Fibroblast of skin of abdomen (primary cell): ENCODE results near the gene MIPOL1.
"Not testable (repeated sequence)": the region's sequence is repeated elsewhere in the genome, so short reads cannot be mapped to it uniquely, and the experiment has no call there.

ENCODE experiments used
- DNase-seq: peaks from one replicate; pipeline ENCODE4 v3.0.0-alpha.2; 2013

The MIPOL1 gene

DNA sequence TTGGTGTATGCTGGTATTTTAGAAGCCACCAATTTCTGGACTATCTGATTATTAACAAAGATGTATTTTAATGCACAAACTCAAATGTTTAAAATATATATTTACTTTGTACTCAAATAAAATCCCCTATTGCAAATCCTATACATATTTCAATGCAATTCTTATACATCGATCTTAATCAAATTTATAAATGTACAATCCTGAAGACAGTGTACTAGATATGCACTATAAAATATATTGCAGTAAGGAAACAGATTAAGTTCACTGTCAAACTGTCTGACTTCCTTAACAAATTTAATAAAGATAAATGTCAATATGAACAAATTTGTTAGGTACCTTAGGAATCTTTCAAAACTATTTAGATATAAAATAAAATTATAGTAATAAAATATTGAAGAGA is 353.4 kb downstream of the MIPOL1 start:
- no peak for DNase-seq

DNA sequence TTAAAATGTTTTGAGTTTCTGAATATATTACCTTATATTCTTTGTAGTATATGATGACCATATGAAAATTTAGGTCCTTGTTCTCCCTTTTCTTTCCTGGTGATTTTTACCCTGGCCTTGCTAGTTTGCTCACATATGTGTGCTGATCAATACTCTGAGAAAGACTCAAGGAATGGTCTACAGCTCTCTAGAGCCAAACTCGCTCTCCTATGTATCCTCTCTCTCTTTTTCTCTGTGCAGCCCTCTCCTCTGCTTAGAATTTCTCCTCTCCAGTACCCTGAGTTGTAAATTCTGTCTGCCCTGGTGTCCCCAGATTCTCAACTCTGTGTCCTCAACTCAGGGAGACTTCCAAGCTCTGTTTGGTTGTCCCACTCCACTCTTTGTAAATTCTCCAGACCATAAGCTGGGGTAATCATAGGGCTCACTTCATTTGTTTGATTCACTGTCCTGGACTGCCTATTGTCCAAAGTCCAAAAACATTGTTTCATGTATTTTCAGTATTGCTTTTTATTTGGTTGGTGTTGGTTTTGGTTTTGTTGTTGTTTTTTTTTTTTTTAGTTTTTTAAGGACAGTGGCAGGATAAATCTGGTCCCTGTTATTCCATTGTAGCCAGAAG is 356.3 kb downstream of the MIPOL1 start:
- no peak for DNase-seq

DNA sequence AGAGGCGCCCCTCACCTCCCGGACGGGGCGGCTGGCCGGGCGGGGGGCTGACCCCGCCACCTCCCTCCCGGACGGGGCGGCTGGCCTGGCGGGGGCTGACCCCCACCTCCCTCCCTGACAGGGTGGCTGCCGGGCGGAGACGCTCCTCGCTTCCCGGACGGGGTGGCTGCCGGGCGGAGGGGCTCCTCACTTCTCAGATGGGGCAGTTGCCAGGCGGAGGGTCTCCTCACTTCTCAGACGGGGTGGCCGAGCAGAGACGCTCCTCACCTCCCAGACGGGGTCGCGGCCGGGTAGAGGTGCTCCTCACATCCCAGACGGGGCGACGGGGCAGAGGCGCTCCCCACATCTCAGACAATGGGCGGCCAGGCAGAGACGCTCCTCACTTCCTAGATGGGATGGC is 357.9 kb downstream of the MIPOL1 start:
- not testable (repeated sequence) for DNase-seq

DNA sequence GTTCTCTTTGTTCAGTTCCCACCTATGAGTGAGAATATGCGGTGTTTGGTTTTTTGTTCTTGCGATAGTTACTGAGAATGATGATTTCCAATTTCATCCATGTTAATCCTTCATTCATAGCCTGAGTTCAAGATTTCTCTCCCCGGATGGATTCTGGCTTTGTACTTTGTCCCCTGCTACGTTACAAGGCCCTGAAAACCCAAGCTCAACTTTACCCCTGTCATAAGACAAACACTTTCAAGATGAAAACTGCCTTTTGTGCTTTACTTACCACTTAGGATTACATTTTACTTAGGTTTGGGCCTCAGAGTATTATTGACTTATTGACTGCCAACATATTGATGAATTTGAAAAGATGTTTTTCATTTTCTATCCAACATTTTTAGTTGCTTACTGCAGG is 361.0 kb downstream of the MIPOL1 start:
- DNase-seq: no peak

DNA sequence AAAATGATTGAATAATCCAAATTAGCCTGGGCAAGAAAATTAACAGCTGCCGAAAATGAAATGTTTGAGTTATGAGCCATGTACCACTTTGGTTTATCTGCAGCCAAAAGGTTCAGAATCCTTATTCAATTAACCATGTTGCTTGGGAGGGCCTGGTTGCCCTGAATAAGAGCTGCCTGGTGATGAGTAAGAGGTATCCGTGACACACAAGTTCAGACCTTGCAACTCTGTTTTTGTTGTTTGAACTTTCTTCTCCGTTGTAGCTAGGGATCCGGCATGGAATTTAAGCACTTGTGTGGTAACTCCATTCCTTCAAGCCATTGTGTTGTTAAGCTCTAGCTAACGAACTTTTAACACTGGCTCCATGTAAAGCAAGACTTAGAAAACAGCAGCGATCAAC is 361.6 kb downstream of the MIPOL1 start:
- no peak for DNase-seq

DNA sequence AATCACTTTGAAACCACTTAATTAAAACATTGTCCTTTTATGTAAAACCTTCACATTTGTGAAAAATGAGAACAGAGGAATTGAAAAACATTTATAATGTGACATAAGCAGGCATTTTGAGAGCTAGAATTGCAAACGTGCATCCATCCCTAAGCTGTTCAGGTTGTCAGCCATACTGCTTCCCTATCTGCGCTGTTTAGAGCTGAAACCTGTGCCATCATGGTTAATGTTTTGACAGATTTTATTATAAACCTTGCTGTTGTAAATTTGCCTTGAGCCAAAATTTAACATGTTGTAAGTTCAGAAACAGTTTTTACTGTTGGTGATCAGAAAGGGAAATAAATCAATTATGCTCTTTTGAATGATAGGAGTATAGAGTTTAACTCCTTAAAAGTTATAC is 365.5 kb downstream of the MIPOL1 start:
- DNase-seq: no peak

DNA sequence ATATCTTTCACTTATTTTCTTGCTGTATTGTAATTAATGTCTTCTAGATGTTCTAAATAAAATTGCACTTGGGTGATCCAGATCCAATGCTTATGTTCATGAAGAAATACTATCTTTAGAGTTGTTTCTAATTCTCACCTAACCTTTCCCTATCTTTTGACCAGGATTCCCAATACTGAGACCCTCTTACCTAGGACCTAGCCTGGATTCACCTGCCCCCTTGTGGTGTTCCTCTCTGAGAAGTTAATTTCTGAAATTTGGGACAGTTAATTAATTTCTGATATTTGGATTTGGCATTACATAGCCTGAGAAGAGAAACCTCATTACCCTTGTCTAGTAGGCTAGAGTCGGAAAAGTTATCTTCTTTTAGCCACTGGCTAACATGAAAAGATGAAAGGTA is 367.8 kb downstream of the MIPOL1 start:
- DNase-seq: no peak

DNA sequence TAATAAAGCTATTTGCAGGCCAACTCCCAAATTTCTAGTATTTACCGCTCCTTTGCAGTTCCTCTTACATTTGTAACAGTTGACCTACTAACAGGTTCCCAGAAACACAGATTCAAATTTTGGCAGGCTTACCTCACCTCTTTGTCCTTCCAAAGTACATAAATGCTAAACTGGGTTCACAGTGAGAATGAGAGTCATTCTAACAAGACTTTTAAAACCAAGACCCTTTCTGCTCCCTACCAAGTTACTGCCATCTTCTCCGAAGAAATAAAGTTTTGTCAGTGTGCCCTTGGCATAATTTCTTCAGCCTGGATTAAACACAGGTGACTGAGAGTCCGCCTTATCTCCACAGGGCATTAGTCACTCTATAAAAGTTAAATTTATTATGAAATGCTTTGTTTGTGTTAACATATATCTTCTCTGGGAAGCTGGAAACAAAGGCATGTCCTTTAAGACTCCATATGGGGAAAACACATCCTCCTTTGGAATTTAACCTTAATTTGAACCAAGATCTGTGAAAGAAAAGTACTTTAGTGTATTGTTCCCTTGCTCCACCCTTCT is 369.2 kb downstream of the MIPOL1 start:
- no peak for DNase-seq

DNA sequence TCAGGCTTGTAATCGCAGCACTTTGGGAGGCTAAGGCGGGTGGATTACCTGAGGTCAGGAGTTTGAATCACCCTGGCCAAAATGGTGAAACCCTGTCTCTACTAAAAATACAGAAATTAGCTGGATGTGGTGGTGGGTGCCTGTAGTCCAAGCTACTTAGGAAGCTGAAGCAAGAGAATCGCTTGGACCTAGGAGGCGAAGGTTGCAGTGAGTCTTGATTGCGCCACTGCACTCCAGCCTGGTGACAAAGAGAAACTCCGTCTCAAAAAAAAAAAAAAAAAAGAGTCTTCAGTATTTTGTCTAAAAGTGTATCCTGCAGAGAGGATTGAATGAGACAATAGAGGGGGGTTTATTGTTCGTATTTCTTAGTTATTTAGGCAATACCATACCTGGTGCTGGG is 372.0 kb downstream of the MIPOL1 start:
- no peak for DNase-seq

DNA sequence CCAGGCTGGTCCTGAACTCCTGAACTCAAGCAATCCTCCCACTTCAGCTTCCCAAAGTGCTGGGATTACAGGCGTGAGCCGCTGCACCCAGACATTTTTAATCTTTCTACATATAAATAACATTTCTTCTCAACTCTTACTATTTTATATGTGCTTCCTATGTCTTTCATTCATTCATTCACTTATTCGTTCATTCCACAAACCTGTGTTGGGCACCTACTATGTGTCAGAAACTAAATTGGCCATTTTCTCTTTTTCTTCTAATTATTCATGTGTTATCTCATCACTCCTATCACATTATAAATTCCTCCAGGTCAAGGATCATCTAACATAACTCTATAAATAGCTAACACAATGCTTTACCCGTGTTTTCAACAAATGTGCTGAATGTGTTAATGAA is 373.7 kb downstream of the MIPOL1 start:
- DNase-seq: no peak

DNA sequence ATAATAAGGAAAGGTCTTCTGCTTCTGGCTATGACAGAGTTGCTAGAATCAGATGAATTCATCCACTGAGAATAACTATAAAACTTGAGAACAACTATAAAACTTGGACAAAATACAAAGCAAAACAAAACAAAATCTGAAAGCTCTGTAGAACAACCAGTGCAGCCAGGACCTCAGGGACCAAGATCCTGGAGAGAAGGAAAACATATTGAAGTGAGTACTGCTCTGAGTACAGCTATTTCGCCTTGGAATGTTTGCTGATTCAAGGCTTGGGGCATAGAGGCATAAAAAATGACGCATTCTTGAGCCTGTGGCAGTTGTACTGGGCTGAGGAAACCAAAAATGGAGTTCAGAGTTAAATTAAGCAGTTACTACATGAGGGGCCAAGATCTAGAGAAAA is 375.6 kb downstream of the MIPOL1 start:
- DNase-seq: no peak

DNA sequence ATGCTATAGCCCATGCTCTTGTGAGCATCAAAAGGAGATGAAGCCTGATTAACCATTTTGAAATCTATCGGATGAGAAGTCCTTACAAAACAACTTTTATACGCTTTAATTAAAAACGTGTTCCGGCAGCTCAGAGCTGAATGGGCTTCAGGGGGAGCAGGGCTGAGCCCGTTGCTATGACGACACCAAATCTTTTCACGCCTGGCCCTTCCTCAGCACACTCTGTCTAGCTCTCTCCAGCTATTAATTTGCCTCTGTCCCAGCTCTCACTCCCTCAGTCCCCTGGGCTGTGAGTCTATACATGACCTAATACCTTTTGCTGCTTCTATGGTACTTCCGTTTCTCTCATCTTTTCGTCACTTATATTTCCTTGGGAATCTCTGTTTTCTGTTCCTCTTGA is 381.5 kb downstream of the MIPOL1 start:
- DNase-seq: no peak

DNA sequence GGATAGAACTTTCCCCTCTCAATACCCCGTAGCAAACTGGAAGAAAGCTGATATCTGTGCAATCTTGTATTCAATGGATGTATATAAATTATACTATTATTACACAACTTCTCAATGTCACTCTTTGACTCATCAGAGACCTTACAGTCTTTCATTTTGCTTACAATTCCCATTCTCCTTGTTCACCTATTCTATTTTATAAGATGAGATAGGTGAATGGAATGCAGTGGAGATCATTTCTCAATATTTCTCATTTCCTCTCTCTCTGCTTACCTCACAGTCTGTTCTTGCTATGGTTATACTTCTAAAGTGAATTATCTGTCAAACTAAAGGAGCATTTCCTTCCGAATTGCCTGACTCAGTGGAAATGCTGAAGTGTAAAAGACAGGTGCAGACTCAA is 382.4 kb downstream of the MIPOL1 start:
- DNase-seq: no peak

DNA sequence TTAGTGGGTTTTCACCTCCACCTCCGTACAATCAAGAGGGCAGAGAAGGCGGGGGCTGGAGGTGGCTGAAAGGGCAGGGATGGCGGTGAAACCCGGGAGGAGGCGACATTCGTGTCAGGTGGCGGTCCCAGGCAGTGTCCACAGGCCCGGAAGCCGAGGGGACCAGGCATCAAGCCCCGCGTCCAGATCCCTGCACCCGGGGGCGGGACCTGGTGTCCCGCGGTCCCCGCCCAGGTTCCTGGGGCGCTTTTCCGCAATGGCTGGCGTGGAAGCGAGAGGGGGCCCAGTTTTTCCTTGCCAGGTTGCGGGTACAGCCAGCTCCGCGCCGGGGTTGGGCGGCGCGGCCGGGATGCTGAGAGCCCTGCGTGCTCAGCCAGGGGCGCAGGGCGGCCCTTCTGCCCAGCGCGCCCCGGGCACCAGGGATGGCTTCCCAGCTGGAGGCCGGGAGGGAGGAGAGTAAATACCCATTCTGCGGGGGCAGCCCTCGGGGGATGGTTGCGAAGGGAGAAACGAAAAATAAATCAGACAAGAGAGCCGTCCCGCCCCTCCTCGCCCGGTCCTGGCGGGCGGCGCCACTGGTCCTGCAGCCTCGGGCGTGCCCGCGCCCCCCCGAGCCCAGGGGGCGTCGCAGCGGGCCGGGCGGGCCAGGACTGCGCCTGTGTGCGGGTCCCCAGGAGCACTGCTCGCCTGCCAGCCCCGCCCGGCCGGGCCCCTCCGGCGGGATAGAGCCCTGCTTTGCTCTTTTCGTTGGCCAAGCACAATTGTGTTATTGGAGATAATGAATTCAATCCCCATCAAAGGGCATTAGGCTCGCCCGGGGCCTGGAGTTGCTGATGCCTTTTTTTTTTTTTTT is 385.8 kb downstream of the MIPOL1 start:
- DNase-seq: no peak

DNA sequence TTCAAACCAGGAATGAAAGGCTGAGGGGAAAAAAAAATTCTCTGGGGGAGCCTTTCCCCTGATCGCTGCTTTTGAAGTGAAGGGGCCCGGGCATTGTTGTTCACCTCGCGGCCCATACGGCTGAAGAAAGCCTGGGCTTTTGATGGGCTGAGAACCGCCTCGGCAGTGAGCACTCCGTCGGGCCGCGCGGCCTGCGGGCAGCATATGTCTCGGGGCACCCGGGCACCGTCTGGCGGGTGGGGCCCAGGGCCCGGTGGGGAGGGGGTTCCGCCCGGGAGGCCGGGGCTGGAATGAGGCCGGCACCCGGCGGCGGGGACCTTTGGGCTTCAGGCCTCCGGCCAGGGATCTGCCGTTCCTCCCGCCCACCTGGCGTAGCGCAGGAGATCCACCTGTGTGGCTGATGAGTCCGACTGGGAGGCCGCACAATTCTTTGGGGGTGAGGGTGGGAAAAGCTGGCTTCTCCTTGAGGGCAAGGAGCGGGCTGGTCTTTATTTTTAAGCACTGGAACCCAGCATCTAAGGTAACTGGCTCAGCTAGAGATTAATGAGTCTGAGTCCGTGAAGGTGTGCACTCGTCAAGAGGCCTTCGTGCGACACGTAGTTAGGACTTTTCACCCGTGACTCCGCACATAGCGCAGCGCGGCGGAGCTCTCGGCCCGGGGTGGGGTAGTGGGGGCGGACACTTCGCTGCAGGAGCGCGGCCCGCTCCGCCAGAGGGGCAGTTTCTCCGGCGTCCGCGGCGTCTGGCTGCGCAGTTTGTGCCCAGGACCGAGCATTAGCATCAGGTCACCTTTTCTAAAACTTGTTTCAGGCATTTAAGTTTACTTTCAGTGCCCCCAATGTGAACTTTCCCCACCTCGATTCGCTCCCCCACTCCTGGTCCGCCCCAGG is 386.7 kb downstream of the MIPOL1 start:
- DNase-seq: no peak

DNA sequence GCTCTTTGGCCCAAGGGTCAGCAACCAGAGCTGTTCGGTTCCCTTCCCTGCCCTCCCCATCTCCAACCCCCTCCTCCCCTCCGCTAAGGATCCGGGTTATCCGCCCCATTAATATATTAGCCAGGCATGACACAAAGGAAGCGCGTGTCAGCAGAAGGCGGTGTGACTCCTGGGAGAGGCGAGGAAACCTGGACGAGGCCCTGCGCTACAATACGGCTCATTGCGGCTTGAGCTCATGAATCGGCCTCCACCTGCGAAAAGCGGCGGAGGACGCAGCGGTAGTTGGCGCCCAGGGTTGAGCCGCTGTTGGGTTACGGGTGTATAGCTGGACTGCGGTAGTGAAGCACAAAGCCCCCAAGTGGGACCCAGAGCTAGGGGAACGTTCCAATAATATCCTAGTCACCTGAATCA is 387.4 kb downstream of the MIPOL1 start:
- DNase-seq: no peak

DNA sequence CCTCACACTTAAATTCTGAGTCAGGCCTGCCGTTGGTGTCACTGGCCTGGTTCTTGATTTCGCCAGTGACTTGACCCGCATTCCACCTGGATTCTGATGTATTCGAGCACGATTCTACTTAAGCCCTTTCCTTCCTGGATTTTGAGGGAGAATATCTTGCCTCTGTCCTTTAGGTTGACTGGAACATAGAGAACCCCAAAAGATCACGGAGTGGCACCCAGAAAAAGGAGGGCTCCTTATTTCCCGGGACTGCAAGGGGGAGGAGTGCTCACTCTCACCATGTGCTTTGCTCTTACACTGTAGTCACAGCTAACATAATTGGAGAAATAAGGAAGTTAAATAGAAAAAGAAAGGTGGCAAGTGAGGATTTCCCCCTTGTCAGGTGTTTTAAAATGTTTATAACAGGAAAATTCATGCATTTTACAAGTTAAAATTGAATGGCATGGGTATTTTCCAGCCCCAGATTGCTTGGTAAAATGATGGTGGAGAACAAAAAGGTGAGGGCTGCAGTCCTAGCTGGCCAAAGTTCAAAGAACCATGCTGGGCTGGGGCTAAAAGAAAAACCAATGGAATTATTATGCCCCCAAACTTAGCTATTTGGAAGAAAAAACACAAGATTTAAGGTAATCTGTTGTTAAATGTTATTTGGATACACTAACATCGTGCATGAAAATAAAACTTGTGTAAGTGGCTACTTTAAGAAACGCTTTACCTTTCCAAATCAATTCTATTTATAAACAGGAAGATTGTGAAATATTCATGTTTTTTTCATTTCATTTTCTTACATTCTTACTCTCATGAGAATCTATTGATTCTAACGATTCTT is 388.4 kb downstream of the MIPOL1 start:
- DNase-seq: no peak

DNA sequence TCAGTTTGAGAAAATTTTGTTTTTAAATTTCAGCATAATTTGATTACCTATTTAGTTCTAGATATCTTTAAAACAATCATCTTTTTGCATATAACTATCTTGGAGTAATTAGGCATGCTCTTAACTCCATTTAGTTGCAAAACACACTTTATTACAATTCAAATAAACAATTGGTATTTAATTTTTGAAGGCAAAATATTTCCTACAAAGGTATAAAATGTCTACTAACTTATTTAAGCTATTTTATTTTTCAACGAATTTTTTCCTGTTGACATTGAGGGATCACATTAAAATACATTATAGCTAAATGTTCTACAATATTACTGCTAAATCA is 389.0 kb downstream of the MIPOL1 start:
- DNase-seq: no peak

DNA sequence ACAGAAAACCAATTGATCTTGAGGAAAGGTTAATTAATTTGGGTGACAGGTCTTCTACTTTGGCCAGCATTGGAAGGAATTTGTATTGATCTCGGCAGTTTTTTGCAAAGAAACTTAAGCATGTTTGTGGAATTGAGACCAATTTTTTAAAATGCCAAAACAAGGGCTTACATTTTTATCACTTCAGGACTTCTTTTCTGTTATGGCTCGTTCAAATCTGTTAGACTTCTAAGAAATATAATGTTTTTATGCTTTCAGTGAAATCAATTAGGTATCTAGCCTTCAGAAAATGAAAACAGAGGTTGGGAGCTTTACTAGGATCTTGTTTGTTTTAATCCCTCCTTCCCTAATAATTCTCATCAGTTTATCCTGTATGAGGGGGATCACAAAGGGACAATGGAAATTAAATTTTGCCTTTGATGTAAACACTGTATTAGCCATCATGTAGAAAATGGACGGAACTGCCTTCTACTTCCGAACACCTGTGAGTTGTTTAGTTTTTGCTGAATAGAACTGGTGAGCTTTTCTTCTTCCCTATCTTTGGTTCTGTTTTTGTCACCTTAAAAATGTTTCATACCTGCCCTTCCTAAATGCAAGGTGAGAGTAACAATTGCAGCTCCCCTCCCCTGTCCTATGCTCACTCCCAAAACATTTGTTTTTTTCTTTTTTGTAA is 389.5 kb downstream of the MIPOL1 start:
- no peak for DNase-seq

DNA sequence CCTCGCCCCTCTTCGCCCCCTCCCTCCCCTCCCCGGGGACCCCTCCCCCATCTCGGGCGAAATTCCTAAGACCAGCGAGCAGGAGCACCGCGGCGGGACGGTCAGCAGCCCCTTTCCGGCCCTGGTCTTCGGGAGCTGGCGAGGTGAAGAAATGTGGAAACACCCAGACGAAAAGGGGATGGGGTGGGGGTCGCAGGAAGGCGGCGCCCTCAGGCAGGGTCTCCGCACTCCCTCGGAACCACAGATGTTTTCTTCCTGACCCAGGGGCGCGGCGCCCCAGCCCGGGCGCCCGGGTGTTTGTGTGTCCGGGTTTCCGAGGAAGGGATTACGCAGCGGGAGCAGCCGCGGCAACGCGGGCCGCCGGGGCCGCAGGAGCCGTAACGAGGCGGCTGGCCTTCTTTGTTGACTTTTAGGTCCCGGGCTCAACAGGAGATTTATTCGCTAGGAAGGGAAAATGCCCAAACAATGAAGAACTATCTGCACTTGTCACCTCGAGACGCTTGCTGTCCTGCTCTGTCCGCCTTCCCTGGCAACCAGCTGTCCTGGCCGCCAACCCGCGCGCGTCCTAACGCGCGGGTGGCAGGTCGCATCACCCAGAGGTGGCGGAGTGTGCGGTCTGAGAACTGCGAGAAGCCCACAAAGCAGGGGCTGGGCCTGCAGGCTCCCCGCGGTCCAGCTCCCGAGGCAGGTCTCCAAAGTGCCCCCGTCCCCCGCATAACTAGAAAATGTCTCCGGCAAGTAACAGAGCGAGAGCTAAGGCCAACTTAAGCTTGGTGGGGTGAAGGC is 390.3 kb downstream of the MIPOL1 start:
- no peak for DNase-seq

DNA sequence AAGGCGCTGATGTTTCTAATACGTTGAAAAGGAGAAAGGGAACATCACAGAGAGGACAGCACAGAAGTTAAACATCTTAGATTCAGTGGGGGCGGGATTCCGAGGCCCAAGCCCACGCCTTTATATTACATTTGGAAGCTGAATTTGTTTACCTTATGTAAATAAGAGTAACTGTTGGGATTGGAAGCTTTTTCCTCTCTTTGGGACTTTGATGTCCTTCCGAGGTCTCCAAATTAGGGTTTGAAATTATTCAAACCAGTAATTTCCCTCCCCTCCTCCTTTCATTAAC is 390.9 kb downstream of the MIPOL1 start:
- no peak for DNase-seq
